ENCODE results near the gene NUDT3.

GRCh38 chr6:34438705-34439104 is 46.2 kb upstream of the NUDT3 start:
- no peak for TF ChIP-seq POLR2A (IDR thresholded peaks at IDR 0.05)
- TF ChIP-seq, protein P1, sequence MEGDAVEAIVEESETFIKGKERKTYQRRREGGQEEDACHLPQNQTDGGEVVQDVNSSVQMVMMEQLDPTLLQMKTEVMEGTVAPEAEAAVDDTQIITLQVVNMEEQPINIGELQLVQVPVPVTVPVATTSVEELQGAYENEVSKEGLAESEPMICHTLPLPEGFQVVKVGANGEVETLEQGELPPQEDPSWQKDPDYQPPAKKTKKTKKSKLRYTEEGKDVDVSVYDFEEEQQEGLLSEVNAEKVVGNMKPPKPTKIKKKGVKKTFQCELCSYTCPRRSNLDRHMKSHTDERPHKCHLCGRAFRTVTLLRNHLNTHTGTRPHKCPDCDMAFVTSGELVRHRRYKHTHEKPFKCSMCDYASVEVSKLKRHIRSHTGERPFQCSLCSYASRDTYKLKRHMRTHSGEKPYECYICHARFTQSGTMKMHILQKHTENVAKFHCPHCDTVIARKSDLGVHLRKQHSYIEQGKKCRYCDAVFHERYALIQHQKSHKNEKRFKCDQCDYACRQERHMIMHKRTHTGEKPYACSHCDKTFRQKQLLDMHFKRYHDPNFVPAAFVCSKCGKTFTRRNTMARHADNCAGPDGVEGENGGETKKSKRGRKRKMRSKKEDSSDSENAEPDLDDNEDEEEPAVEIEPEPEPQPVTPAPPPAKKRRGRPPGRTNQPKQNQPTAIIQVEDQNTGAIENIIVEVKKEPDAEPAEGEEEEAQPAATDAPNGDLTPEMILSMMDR (IDR thresholded peaks at IDR 0.05): no peak
